Nephron (organoid): ENCODE measurements around the gene GUCD1.

Experiments
- H3K27ac Mint-ChIP-seq, 3 experiments: 2 replicates each; pipeline ENCODE4 v1.8.0; 2020; ENCODE audit warnings: mixed read lengths in 3 of 3, mild to moderate bottlenecking in 2 of 3, moderate library complexity in 1 of 3
- H3K27me3 Mint-ChIP-seq: 2 replicates; pipeline ENCODE4 v1.8.0; 2021; ENCODE audit warnings: low read depth, mild to moderate bottlenecking, moderate library complexity, mixed read lengths
- H3K36me3 Mint-ChIP-seq: 2 replicates; pipeline ENCODE4 v1.8.0; 2020; ENCODE audit warnings: low read depth, mixed read lengths
- H3K4me1 Mint-ChIP-seq: 2 replicates; pipeline ENCODE4 v1.8.0; 2020; ENCODE audit warnings: mixed read lengths
- H3K4me3 Mint-ChIP-seq, 3 experiments: 2 replicates each; pipeline ENCODE4 v1.8.0; 2020; ENCODE audit warnings: mild to moderate bottlenecking in 3 of 3, mixed read lengths in 3 of 3, moderate library complexity in 2 of 3
- H3K9me3 Mint-ChIP-seq: 2 replicates; pipeline ENCODE4 v1.8.0; 2020; ENCODE audit warnings: mixed read lengths
- CTCF ChIP-seq, 3 experiments: fragments of 200-600 bp; sonication (generic); IDR thresholded peaks; one replicate each; pipeline ENCODE4 v1.5.0; 2021; ENCODE audit warnings: antibody characterized with exemption in 3 of 3; ENCODE audit not compliant: unreplicated experiment in 3 of 3

GUCD1 gene

GRCh38 chr22:24506802-24507438 is 48.0 kb downstream of the GUCD1 start:
- Mint-ChIP-seq H3K4me3 (no peak overlapping the region), H3K4me1 (peaks cover 28% of the 10 kb centered on the region), H3K36me3 (no peaks in the 10 kb centered on the region), H3K27ac (peak overlapping the region in 1 of 3 experiments; percentile 12), H3K9me3 (no peaks in the 10 kb centered on the region), H3K27me3 (peaks cover 32% of the 10 kb centered on the region)
- TF ChIP-seq CTCF (IDR thresholded peaks at IDR 0.05; ENCODE audit: unreplicated experiment in 3 of 3), result no peak

DNA sequence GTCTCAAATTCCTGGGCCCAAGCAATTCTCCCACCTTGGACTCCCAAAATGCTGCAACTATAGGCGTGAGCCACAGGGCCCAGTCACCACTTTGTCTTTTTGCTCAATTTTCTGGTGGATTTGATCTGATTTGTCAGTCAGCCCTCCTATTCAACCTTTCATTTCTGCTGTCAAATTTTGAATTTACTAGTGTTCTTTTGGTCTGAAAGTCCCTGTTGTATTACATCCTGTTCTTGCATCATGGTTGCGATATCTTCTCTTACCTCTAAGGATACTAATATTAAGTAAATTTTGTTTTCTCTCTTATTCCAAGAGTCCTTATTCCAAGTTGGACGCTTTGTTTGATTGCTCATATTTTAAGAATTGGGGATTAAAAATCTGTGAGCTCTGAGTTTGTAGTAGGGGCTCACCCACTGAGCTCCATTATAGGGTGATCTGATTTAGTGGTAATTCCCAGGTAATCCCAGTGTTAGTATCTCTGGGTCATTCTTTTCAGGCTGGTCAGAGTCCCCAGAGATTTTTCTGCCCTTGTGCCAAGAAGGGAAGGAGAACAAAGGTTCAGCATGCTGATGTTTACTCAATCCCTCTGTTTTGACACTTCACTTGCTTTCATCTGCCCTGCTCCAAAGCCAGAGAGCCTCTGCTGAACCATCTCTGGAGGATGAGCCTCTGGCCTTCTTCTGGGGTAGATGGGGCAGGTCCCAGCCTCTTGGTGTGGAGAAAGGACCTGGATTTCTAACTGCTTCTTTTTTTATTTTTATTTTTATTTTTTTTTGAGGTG is 49.8 kb downstream of the GUCD1 start:
- H3K9me3 Mint-ChIP-seq, result no peaks in the 10 kb centered on the region
- H3K4me1 Mint-ChIP-seq, result peaks cover 21% of the 10 kb centered on the region
- H3K4me3 Mint-ChIP-seq, result no peak overlapping the region
- no peak overlapping the region for H3K27ac Mint-ChIP-seq
- H3K36me3 Mint-ChIP-seq, result no peaks in the 10 kb centered on the region
- H3K27me3 Mint-ChIP-seq, result peaks cover 45% of the 10 kb centered on the region
- TF ChIP-seq CTCF (IDR thresholded peaks at IDR 0.05; ENCODE audit: unreplicated experiment in 3 of 3), result no peak

GRCh38 chr22:24504540-24504939 is 50.4 kb downstream of the GUCD1 start:
- H3K36me3 Mint-ChIP-seq, result no peaks in the 10 kb centered on the region

DNA sequence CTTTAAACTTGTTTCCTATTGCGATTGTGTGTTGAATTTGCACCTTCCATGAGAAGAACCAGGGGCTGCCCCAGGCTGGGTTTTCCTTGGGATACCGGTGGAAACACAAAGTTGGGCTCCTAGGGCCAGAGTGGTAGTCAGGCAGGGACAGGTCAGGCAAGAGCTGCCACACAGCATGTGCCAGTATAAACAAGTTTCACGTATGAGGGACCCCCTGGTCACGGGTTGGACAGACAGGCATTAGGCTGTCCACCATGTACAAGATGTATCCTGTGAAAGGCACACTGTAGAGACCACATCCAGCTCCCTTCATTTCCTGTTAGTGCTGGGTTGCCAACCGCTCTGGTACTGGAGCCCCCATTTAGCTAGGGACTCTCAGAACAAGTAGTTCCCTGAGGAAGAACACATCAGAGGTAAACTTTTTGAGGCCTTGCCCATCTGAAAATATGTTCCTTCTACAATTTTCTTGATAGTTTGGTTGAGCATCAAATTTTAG is 51.0 kb downstream of the GUCD1 start:
- Mint-ChIP-seq H3K36me3 (no peaks in the 10 kb centered on the region), H3K27me3 (peaks cover 44% of the 10 kb centered on the region), H3K4me1 (peaks cover 27% of the 10 kb centered on the region), H3K4me3 (no peak overlapping the region), H3K27ac (no peak overlapping the region), H3K9me3 (no peaks in the 10 kb centered on the region)
- TF ChIP-seq CTCF (IDR thresholded peaks at IDR 0.05; ENCODE audit: unreplicated experiment in 3 of 3), result no peak

More at GRCh38 chr22:24504540-24504939, 50.4 kb downstream of the GUCD1 start:
- peaks cover 43% of the 10 kb centered on the region for H3K27me3 Mint-ChIP-seq
- H3K27ac Mint-ChIP-seq, result no peak overlapping the region
- peaks cover 25% of the 10 kb centered on the region for H3K4me1 Mint-ChIP-seq
- no peak overlapping the region for H3K4me3 Mint-ChIP-seq
- no peaks in the 10 kb centered on the region for H3K9me3 Mint-ChIP-seq
- TF ChIP-seq CTCF (IDR thresholded peaks at IDR 0.05; ENCODE audit: unreplicated experiment in 3 of 3), result no peak

GRCh38 chr22:24503137-24503842 is 51.6 kb downstream of the GUCD1 start:
- H3K4me1 Mint-ChIP-seq, result peaks cover 27% of the 10 kb centered on the region
- peak; percentile 19 to 42 (median 27) for TF ChIP-seq CTCF (IDR thresholded peaks at IDR 0.05; ENCODE audit: unreplicated experiment in 3 of 3)
- peaks cover 47% of the 10 kb centered on the region for H3K27me3 Mint-ChIP-seq
- no peaks in the 10 kb centered on the region for H3K36me3 Mint-ChIP-seq
- H3K27ac Mint-ChIP-seq, result no peak overlapping the region
- no peaks in the 10 kb centered on the region for H3K9me3 Mint-ChIP-seq
- no peak overlapping the region for H3K4me3 Mint-ChIP-seq
